ENCODE measurements around the gene FXYD2. TPM values are rescaled to one million over a fixed set of nuclear protein-coding genes. Genes with fewer than 3 reads are reported as not detected.

Gene FXYD2
- total RNA-seq, 2 experiments from 2014 or later: 1.7 to 2.1 TPM

GRCh38 chr11:117781627-117782026 is 42.9 kb downstream of the FXYD2 start:
- intact Hi-C loops (cut with DNase I, micrococcal nuclease): no loop called here
- DNase-seq (no peak), ATAC-seq (ENCODE audit: poor library complexity) (no peak)
- H3K27me3 ChIP-seq (ENCODE audit: control insufficient read depth in 1 of 2, insufficient read depth in 2 of 2, low read length in 2 of 2): peaks cover 0 to 25% of the 10 kb centered on the region in 2 experiments
- H3K4me3 ChIP-seq (ENCODE audit: low read length): no peak overlapping the region
- H3K27ac Mint-ChIP-seq: no peak overlapping the region
- H3K9me3 Mint-ChIP-seq: no peaks in the 10 kb centered on the region
- no peaks in the 10 kb centered on the region for H3K4me1 ChIP-seq (ENCODE audit: insufficient read depth, low read length)
- ChIA-PET POLR2A (no interaction called here), CTCF (interaction anchor here (0.6 kb wide), 1 partner anchor 249 kb away, joined by 3 read pairs; no protein-coding TSS in a partner anchor)
- H3K9me3 ChIP-seq (ENCODE audit: control insufficient read depth in 1 of 2, insufficient read depth in 1 of 2, low read length in 2 of 2): peaks cover 0 to 5% of the 10 kb centered on the region in 2 experiments
- H3K36me3 ChIP-seq (ENCODE audit: insufficient read depth, low read length): no peaks in the 10 kb centered on the region
- H3K27me3 Mint-ChIP-seq: peaks cover 66% of the 10 kb centered on the region
- no peak overlapping the region for H3K27ac ChIP-seq (ENCODE audit: low read depth in 1 of 2, low read length in 2 of 2)
- H3K4me1 Mint-ChIP-seq (ENCODE audit: low read depth): no peaks in the 10 kb centered on the region
- H3K36me3 Mint-ChIP-seq (ENCODE audit: low read depth): no peaks in the 10 kb centered on the region
- no peak overlapping the region for H3K4me3 Mint-ChIP-seq
- no peak for TF ChIP-seq CTCF (IDR thresholded peaks at IDR 0.05)

- no peak for ATAC-seq (ENCODE audit: poor library complexity)
- no peaks in the 10 kb centered on the region for H3K4me1 ChIP-seq (ENCODE audit: insufficient read depth, low read length)
- Mint-ChIP-seq H3K36me3 (ENCODE audit: low read depth) (no peaks in the 10 kb centered on the region), H3K4me1 (ENCODE audit: low read depth) (no peaks in the 10 kb centered on the region), H3K4me3 (no peak overlapping the region), H3K9me3 (no peaks in the 10 kb centered on the region), H3K27ac (no peak overlapping the region), H3K27me3 (peaks cover 65% of the 10 kb centered on the region)
- DNase-seq: no peak
- intact Hi-C loops (cut with DNase I, micrococcal nuclease): no loop called here
- H3K27ac ChIP-seq (ENCODE audit: low read depth in 1 of 2, low read length in 2 of 2): no peak overlapping the region
- ChIA-PET POLR2A (no interaction called here), CTCF (no interaction called here)
- H3K4me3 ChIP-seq (ENCODE audit: low read length): no peak overlapping the region
- H3K27me3 ChIP-seq (ENCODE audit: control insufficient read depth in 1 of 2, insufficient read depth in 2 of 2, low read length in 2 of 2): peaks cover 0 to 25% of the 10 kb centered on the region in 2 experiments
- H3K36me3 ChIP-seq (ENCODE audit: insufficient read depth, low read length): no peaks in the 10 kb centered on the region
- H3K9me3 ChIP-seq (ENCODE audit: control insufficient read depth in 1 of 2, insufficient read depth in 1 of 2, low read length in 2 of 2): peaks cover 0 to 5% of the 10 kb centered on the region in 2 experiments
- no peak for TF ChIP-seq CTCF (IDR thresholded peaks at IDR 0.05)
Measured at GRCh38 chr11:117780456-117780855, 44.1 kb downstream of the FXYD2 start.

- H3K27me3 Mint-ChIP-seq: peaks cover 34% of the 10 kb centered on the region
- H3K27ac ChIP-seq (ENCODE audit: low read depth in 1 of 2, low read length in 2 of 2): no peak overlapping the region
- H3K36me3 Mint-ChIP-seq (ENCODE audit: low read depth): no peaks in the 10 kb centered on the region
- ChIA-PET POLR2A (no interaction called here), CTCF (no interaction called here)
- peaks cover 0 to 5% of the 10 kb centered on the region in 2 experiments for H3K9me3 ChIP-seq (ENCODE audit: control insufficient read depth in 1 of 2, insufficient read depth in 1 of 2, low read length in 2 of 2)
- no peak overlapping the region for H3K4me3 ChIP-seq (ENCODE audit: low read length)
- ATAC-seq (ENCODE audit: poor library complexity) (no peak), DNase-seq (no peak)
- H3K4me1 Mint-ChIP-seq (ENCODE audit: low read depth): no peaks in the 10 kb centered on the region
- TF ChIP-seq CTCF (IDR thresholded peaks at IDR 0.05): no peak
- H3K27ac Mint-ChIP-seq: no peak overlapping the region
- peaks cover 0 to 7% of the 10 kb centered on the region in 2 experiments for H3K27me3 ChIP-seq (ENCODE audit: control insufficient read depth in 1 of 2, insufficient read depth in 2 of 2, low read length in 2 of 2)
- no peaks in the 10 kb centered on the region for H3K9me3 Mint-ChIP-seq
- no peaks in the 10 kb centered on the region for H3K4me1 ChIP-seq (ENCODE audit: insufficient read depth, low read length)
- intact Hi-C loops (cut with DNase I, micrococcal nuclease): no loop called here
- H3K4me3 Mint-ChIP-seq: no peak overlapping the region
- H3K36me3 ChIP-seq (ENCODE audit: insufficient read depth, low read length): no peaks in the 10 kb centered on the region
Measured at GRCh38 chr11:117774553-117774952, 50.0 kb downstream of the FXYD2 start.
